Type B pancreatic cell (in vitro differentiated cells): ENCODE data around the gene VAV2. TPM values are rescaled to one million over a fixed set of nuclear protein-coding genes. Genes with fewer than 3 reads are reported as not detected.

Source experiments
- DNase-seq: peaks from one replicate; pipeline ENCODE4 v3.0.0; 2021; ENCODE audit warnings: mixed read lengths; ENCODE audit not compliant: unreplicated experiment; ENCODE audit errors: extremely low spot score
- H3K27ac Mint-ChIP-seq: 2 replicates; pipeline ENCODE4 v1.8.0; 2021; ENCODE audit warnings: mild to moderate bottlenecking, mixed read lengths
- H3K27me3 Mint-ChIP-seq: 2 replicates; pipeline ENCODE4 v1.8.0; 2021; ENCODE audit warnings: mixed read lengths
- H3K36me3 Mint-ChIP-seq: 2 replicates; pipeline ENCODE4 v1.8.0; 2021; ENCODE audit warnings: mixed read lengths
- H3K4me1 Mint-ChIP-seq: one replicate; pipeline ENCODE4 v1.8.0; 2021; ENCODE audit warnings: mixed read lengths; ENCODE audit not compliant: unreplicated experiment
- H3K4me3 Mint-ChIP-seq: 2 replicates; pipeline ENCODE4 v1.8.0; 2021; ENCODE audit warnings: mild to moderate bottlenecking, mixed read lengths
- H3K9me3 Mint-ChIP-seq: 2 replicates; pipeline ENCODE4 v1.8.0; 2021; ENCODE audit warnings: mixed read lengths
- total RNA-seq: library from RNA; stranded (reverse); gene quantifications from 2 replicates; pipeline ENCODE4 v1.2.1, GENCODE V29; 2021; ENCODE audit warnings: low replicate concordance
- TF ChIP-seq, protein P1 (sequence below): fragments of 200-600 bp; sonication (generic); conservative IDR thresholded peaks from 2 replicates; pipeline ENCODE4 v1.5.0; 2021; ENCODE audit warnings: antibody characterized with exemption, mild to moderate bottlenecking

Gene VAV2
- total RNA-seq, 1 donor from 2014 or later: 39.4 TPM

DNA sequence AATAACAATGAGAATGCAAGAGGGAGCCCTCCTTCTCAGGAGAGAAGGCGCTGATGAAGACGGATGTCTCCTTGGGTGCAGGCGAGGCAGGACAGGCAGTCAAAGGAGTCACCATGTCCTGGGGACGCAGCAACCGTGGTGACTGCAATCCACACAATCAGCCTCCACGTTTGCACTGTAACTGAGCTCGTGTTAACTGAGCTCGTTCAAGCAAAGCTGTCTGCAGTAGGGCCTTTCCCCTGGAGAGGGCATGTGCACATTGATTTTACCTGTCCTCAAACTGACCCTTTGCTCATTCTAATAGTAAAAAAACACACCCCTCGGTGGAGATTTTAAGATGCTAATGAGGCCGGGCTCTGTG is 256.7 kb downstream of the VAV2 start:
- Mint-ChIP-seq H3K4me3 (no peak overlapping the region), H3K9me3 (no peaks in the 10 kb centered on the region), H3K27ac (no peak overlapping the region), H3K27me3 (no peaks in the 10 kb centered on the region), H3K36me3 (no peaks in the 10 kb centered on the region), H3K4me1 (peaks cover 14% of the 10 kb centered on the region)
- peak; percentile 58 for DNase-seq
- TF ChIP-seq, protein P1, sequence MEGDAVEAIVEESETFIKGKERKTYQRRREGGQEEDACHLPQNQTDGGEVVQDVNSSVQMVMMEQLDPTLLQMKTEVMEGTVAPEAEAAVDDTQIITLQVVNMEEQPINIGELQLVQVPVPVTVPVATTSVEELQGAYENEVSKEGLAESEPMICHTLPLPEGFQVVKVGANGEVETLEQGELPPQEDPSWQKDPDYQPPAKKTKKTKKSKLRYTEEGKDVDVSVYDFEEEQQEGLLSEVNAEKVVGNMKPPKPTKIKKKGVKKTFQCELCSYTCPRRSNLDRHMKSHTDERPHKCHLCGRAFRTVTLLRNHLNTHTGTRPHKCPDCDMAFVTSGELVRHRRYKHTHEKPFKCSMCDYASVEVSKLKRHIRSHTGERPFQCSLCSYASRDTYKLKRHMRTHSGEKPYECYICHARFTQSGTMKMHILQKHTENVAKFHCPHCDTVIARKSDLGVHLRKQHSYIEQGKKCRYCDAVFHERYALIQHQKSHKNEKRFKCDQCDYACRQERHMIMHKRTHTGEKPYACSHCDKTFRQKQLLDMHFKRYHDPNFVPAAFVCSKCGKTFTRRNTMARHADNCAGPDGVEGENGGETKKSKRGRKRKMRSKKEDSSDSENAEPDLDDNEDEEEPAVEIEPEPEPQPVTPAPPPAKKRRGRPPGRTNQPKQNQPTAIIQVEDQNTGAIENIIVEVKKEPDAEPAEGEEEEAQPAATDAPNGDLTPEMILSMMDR: no peak

DNA sequence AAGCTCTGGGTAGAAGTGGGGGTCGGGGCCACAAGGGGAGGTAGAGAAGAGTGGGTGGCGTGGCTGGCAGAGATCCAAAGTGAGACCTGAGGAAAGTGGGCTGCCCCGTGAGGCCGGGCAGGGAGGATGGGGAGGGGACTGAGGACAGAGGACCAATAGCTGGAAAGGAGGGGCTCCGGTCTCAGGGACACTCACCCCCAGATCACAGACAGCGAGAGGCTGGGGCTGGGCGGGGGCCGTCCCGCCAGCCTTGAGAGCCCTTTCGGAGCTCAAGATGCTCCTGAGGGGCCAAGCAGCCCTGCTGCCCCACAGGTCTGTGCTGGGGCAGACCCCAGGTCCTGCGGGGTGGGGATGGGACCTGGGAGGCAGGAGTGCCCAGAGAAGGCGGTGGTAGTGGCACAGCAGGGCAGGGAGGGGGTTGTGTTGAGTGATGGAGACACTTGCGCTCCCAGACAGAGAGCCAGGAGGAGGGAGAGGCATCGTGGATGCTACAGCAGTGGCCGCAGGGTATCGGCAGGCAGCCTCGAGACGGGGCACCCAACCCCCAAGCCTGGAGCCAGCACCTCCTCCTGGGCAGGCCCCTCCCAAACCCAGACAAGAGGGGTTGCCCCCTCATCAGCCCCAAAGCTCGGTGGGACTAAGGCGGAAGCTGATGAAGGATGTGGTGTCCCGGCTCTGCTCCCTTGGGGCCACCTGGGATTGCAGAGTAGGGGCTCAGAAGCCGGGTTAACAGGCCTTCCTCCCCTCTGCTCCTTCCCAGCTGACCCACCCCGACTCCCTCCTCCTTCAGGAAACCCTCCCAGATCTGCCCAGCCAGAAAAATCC is 257.3 kb downstream of the VAV2 start:
- TF ChIP-seq, protein P1: no peak
- no peaks in the 10 kb centered on the region for H3K36me3 Mint-ChIP-seq
- H3K4me1 Mint-ChIP-seq: peaks cover 14% of the 10 kb centered on the region
- no peak overlapping the region for H3K4me3 Mint-ChIP-seq
- H3K27me3 Mint-ChIP-seq: no peaks in the 10 kb centered on the region
- DNase-seq: peak; percentile 63
- no peak overlapping the region for H3K27ac Mint-ChIP-seq
- no peaks in the 10 kb centered on the region for H3K9me3 Mint-ChIP-seq

DNA sequence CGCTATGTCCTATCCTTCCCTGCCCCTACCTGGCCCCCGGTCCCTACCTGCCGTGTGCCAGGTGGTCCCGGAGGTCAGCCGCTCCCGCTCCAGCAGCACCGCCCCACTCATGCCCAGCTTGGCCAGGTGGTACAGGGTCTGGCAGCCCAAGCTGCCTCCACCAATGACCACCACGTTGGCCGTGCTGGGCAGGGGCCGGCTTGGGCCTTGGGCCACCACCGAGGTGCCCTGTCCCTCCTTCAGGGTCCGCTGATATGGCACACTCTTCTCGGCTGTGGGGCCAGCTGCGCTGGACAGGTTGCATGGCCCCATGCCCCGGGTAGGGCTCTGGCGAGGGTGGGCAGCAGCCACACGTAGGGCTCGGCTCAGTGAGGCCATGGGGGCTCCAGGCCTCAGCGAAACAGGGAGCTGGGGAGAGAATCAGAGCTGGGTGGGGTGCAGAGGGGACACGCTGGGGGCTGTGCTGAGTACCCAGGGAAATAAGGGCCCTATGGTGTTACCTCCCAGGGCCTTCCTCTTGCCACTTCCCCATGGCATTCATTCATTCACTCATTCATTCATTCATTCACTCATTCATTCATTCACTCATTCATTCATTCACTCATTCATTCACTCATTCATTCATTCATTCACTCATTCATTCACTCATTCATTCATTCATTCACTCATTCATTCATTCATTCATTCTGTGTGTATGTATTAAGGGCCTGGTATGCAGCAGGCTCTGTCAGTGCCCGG is 258.2 kb downstream of the VAV2 start:
- H3K27me3 Mint-ChIP-seq: peaks cover under 1% of the 10 kb centered on the region
- peaks cover 14% of the 10 kb centered on the region for H3K4me1 Mint-ChIP-seq
- H3K36me3 Mint-ChIP-seq: no peaks in the 10 kb centered on the region
- TF ChIP-seq, protein P1: no peak
- DNase-seq: peak; percentile 68
- H3K4me3 Mint-ChIP-seq: no peak overlapping the region
- no peak overlapping the region for H3K27ac Mint-ChIP-seq
- H3K9me3 Mint-ChIP-seq: no peaks in the 10 kb centered on the region

- Mint-ChIP-seq H3K27me3 (peaks cover 5% of the 10 kb centered on the region), H3K36me3 (no peaks in the 10 kb centered on the region), H3K27ac (no peak overlapping the region), H3K9me3 (no peaks in the 10 kb centered on the region), H3K4me1 (peaks cover 14% of the 10 kb centered on the region), H3K4me3 (no peak overlapping the region)
- TF ChIP-seq, protein P1: no peak
- no peak for DNase-seq
These were observed 258.7 kb downstream of the VAV2 start for GRCh38 chr9:133733421-133733795.

GRCh38 chr9:133732639-133733408 is 259.3 kb downstream of the VAV2 start:
- H3K36me3 Mint-ChIP-seq: no peaks in the 10 kb centered on the region
- H3K9me3 Mint-ChIP-seq: no peaks in the 10 kb centered on the region
- H3K27ac Mint-ChIP-seq: no peak overlapping the region
- TF ChIP-seq, protein P1: no peak
- peaks cover 14% of the 10 kb centered on the region for H3K4me1 Mint-ChIP-seq
- DNase-seq: peak; percentile 48
- no peak overlapping the region for H3K4me3 Mint-ChIP-seq
- H3K27me3 Mint-ChIP-seq: peaks cover 5% of the 10 kb centered on the region
